SIG-M5 (cell line): ENCODE data around the gene SMAD9.
"Not testable (repeated sequence)": the region's sequence is repeated elsewhere in the genome, so short reads cannot be mapped to it uniquely, and the experiment has no call there.

Experiments
- DNase-seq: peaks from one replicate; lab custom pipeline; 2025; lab: John Stamatoyannopoulos, UW

The SMAD9 gene

DNA sequence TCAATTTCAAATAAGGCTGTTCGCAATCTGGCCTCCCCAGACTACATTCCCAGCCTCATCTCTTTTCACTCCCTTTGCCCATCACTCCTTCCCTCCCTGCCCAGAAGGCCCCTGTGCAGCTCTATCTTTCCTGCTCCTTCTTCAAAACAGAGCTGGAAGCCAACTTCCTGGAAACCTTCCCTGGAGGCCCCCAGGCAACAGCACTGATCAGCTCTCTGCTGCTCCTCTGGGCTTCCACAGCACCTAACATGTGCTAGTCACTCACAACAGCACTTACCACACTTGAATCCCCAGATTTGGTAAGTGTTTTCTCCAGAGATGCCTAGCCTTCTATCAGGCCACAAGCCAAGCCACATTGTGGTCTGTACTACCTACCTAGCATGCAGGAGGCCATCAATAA, 9.5 kb downstream of the SMAD9 start:
- no peak for DNase-seq

DNA sequence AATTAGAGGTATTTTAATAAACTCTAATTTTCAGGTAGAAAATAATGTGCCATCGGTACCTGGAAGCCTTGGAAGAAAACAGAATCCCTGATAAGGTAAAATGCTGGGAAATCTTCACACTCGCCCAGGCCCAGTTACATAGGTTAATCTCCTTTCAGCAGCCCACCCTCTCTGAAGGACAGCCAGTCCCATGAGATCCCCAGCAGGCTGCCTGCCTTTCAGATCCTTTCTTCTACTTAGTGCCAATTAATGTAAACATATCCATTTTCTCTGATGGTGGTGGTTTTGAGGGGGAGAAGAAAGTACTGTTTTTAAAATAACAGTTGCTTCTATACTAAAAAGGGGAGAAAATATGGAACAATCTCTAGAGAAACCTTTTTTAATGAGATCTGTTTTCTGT, 12.2 kb downstream of the SMAD9 start:
- no peak for DNase-seq

DNA sequence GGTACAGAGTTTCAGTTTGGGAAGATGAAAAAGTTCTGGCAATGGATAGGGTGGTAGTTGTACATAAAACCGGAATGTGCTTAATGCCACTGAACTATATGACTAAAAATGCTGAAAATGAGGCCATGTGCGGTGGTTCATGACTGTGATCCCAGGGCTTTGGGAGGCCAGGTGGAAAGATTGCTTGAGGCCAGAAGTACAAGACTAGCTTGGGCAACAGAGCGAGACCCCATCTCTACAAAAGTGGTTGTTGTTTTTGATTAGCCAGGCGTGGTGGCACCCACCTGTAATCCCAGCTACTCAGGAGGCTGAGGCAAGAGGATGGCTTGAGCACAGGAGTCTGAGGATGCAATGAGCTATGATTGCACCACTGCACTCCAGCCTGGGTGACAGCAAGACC, 12.8 kb downstream of the SMAD9 start:
- no peak for DNase-seq

DNA sequence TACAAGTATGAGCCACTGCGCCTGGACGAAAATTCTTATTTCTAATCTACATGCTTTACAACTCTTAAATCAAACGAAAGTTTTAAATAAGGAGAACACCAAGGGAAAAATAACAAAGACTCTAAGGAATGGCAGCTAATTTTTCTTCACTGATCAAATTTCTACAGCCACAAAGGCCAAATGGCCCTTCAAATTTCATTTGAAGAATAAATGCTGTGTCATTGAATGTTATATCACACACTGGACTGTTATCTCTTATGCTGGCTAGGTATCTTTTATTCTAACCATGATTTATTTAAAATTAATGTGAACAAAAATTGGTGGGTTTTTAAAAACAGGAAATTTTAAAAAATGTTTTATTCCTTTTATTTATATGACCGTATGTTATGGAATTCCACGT, 14.1 kb downstream of the SMAD9 start:
- no peak for DNase-seq

DNA sequence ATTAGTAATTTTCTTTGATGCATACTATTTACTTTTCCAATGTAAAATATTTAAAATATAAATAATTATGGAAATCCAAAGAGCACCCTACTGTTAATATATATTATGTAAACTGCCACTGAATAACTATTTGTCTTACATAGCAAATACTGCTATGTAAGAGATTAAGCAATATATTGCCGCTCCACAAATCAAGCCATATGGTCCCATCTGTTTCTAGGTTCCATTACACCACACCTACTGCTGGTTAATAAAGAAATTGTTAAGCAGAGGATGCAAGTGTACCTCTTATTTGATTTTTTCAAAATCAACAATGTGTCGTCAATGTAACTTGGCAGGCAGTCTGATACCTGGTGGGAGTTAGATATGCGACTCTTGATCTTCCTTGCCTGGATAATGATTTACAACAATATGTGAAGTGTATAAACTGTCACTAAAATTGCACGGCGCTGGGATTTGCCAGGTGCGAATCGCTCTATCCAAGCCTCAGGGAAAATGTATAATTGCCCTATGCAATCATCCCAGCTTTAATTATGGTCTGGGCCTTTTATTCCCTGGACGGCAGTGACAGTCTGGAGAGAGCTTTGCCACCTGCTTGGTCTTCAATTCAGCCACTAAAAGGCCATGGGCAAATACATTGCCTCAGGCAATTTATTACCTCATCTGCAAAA, 16.0 kb downstream of the SMAD9 start:
- DNase-seq = no peak

DNA sequence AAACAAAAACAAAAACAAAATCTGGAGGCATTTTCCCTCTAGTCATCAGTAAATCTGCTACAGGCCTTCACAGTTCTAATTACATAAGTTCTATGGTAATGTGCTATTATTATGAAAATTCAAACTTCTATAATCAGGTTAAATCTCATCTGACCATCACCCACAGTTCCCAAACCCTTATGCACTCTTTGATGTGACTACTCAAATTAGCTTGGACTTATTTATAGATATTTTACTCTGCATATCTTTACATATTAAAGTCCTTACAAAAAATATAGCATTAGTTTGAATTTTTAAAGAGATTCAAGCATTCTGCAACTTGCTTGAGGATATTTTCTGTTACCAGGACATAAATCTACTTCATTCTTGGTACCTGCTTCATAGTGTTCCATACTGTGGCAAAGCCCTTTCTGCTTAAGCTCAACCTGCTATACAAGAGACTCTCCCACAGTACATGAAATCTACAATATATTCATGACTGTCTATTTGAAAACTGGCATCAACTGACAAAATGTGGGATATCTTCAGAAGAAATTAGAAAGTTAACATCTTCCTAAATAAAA, 22.9 kb downstream of the SMAD9 start:
- DNase-seq = no peak

DNA sequence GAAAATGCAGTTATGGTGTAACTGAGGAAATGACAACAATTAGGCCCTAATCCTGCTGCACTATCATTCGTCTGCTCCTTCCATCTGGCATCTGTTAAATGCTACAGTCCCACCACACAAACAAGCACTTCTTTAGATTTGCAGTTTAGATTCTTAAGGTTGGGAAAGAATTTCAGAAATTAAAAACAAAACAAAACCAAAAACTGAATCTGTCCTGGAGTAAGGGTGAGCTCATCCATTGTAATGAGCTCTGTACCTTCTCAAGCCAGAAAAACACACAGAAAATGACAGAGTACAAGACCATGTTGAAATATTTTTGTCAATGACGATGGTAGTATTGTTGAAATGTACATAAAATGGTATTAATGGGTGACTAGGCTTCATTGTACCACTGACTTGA, 28.3 kb downstream of the SMAD9 start:
- DNase-seq = no peak

DNA sequence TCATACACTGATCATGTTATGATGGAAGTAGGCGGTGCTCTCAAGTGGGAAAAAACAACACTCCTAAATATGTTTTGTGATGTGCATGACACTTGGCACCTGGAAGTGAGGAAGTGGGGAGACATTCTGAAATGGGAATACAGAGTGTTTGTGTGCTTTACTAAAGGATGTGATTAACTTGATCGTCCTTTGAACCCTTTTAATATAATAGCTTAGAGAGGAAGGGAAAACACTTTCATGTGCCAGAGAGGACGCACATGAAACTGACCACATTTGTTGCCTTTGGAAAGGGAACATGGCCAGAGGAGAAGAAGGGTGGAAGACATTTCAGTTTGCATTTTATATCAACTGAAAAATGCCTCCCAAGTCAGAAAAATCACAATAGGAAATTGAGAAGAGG, 31.4 kb downstream of the SMAD9 start:
- DNase-seq = no peak

DNA sequence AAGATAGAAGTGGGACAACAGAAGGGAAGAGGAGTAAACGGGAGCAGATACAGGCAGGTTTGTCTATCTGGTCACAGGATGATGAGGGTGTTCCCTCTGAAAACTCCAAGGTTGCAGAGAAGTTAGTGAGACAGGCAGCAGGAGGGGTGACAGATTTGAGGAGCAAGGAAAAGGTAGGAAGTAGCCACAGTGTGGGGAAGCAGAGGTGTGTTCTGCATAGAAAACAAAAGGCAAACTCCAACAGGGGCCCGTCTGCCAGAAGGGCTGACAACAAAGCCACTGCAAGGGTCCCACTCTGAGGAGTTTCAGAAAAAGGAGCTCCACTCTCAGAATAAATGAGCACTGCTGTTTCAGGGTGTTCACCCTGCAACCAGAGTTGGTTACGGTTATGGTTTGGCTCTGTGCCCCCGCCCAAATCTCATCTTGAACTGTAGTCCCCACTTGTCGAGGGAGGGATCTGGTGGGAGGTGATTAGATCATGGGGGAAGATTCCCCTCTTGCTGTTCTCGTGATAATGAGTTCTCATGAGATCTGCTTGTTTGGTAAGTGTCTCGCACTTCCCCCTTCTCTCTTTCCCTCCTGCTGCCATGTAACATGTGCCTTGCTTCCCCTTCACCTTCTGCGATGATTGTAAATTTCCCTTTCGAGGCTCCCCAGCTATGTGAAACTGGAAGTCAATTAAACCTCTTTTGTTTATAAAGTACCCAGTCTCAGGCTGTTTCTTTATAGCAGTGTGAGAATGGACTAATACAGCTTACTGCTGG, 32.1 kb downstream of the SMAD9 start:
- DNase-seq = no peak

DNA sequence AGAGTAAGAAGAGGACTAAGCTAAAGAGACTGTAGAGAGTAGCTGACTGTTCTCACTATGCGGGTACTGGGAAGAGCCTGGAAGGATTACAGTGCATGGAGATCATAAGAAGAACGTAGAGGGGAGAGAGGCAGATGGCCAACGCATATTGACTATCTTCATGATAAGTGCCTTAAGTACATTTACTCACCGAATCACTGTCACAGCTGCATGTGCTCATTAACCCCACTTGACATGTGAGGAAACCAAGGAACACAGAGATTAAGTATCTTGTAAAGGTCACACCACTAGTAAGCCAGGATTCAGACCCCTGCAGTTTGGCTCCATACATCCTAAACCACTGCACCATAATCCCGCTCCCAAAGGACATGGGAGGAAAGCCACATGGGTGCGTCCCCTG, 34.1 kb downstream of the SMAD9 start:
- DNase-seq = no peak

DNA sequence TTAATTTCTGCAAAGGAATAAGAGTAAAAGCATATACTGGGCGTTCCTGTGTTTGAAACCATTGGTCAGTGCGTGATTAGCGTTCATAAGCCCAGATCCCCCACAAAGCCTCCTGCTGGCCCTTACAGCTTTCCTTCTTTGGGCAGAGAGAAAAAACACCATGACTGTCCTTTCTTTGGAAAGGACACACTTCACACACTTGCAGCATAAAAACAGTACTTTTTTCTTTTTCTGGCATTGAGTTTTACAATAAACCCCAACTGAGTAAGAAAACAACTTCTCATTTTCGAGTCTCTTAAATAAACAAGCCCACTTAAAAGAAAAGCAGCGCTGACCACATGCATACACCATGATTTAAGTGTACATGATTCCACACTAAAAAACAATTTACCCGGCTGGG, 35.8 kb downstream of the SMAD9 start:
- no peak for DNase-seq

DNA sequence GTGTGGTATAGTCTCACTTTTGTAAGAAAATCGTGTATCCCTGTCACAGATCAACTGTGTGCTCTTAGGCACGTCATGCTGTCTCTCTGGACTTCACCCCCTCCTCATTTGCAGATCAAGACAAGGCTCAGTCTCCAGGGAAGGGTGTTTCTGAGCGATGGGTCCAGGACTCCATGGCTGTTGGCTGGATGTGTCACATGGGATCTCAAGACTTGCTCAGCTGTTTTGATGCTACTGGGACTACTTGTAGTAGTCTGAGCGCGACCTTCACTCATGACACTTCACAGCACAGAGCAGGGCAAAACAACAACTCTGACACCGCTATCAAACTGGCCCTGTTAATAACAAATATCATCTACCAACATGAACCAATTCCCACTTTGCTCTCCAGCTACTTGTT, 36.2 kb downstream of the SMAD9 start:
- DNase-seq = no peak

DNA sequence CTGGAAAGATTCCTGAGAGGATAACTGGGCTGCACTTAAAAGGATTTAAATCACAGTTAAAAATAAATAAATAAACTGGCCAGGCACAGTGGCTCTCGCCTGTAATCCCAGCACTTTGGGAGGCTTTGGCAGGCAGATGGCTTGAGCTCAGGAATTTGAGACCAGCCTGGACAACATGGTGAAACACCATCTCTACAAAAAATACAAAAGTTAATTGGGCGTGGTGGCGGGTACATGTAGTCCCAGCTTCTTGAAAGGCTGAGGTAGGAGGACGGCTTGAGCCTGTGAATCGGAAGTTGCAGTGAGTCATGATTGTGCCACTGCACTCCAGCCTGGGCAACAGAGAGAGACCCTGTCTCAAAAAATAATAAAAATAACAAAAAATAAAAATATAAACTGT, 36.6 kb downstream of the SMAD9 start:
- DNase-seq = not testable (repeated sequence)

DNA sequence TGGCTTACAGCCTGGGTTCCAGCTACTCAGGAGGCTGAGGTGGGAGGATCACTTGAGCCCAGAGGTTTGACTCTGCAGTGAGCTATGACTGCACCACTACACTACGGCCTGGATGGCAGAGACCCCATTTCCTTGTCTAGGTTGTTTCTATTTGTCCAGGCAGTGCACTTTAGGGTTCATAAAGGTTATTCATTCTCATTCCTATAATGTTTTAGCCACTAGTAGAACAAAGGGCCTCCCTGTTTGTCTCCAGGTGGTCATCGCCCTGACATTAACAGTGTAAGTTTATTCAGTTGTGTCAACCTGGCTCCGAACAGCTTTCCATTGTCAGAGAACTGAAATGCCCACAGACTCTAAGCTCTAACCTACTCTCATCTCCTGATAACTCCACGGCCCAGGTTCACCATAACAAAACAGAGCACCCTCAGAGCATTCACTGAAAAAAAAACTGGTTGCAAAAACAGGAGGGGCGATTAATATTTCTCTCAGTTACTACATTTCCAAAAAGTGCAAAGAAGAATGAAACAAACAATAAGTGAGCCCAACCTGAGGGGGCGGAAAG, 37.1 kb downstream of the SMAD9 start:
- no peak for DNase-seq

DNA sequence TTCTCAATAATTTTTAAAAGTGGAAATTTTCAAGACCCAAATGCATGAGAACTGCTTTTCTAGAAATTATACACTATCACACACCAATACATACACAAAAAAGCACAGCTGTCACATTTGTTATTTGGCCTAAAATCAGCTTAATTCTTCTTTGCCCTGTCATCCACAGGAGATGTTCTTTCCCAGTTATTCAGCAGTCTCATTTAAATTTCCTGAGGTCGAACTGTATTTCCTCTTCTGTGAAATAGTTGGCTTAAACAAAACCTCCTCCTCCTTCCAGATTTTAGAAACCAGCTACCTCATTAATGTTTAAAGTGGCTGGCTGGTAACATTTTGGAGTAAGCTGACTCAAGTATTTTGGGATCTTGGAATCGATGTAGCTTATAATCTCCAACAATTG, 39.1 kb downstream of the SMAD9 start:
- no peak for DNase-seq

DNA sequence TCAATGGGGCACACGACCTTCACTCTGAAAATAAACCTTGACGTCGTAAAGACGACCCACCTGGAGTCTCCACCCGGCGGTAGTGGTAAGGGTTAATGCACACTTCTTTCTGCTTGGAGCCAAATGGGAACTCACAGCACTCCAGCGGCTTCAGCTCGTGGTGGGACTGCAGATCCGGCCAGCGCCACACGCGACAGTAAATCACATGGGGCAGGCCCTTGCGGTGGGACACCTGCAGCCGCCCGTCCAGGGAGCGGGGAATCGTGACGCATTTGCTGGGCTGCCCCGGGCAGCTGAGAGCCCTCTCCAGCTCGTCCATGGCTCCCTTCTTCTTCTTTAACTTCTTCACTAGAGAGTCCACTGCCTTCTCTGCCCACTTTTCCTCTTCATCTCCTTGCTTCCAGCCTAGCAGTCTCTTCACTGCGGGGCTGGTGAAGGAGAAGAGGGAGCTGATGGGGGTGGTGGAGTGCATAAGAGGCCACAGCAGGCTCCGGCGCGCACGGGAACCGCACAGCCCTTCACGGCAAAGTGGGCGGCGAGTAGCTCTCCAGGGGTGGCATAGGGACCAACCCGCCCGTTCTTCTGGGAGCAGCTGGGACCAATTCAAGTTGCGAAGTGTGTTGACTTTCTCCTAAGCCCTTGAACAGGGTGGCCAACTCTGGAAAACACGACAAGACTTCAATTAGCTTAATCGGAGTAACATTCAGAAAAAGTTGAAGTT, 40.7 kb downstream of the SMAD9 start:
- no peak for DNase-seq

DNA sequence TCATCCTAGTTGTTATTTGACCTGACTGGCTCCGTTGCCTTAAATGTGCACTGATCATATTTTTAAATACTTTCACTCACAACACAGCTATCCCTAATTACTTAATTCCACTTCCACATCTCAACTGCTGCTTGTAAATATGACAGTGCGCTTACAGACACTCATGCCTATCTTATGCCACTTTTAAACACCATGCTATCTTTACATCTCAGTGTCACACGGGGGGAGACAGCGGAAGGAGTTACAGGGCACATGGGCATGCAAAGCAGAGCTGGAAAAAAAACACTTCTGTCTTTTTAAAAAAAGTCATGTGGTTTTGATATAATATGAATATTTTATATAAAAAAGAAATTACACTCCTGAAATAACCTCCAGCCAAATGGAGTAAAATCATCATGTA, 44.1 kb downstream of the SMAD9 start:
- DNase-seq = no peak

DNA sequence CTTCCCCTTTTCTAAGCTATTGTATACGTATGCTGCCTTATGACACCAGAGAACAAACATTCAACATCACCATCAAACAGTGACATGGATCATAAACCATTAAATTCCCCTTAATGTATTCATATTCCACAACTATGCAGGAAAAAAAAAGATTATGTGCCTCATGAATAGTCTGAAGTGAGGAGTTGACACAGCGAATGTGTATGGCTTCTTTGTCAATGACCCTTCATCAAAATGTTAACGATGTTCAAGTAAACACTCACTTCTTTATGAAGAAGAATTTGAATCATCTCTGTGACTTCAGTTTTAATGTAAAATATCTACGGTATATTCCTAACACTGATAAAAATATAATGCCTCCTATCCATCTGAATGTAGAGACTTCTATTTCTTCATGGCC, 44.6 kb downstream of the SMAD9 start:
- no peak for DNase-seq

DNA sequence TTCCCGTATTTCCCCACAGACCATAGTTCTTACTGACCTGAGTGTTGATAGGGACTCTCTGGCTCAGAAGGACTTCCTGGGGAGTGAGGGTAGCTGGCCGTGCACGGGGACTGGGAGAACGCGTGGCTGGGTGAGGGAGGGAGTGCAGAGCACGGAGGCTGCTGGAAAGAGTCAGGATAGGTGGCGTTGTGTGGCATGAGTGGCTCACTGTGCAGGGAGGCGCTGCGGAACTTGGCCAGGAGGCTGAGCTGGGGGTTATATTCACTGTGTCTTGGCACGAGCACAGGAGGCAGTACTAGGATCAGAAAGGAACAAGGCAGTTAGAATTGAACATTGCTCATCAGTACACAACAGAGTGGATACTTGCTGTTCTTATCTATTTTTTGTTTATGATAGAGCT, 47.4 kb downstream of the SMAD9 start:
- no peak for DNase-seq

DNA sequence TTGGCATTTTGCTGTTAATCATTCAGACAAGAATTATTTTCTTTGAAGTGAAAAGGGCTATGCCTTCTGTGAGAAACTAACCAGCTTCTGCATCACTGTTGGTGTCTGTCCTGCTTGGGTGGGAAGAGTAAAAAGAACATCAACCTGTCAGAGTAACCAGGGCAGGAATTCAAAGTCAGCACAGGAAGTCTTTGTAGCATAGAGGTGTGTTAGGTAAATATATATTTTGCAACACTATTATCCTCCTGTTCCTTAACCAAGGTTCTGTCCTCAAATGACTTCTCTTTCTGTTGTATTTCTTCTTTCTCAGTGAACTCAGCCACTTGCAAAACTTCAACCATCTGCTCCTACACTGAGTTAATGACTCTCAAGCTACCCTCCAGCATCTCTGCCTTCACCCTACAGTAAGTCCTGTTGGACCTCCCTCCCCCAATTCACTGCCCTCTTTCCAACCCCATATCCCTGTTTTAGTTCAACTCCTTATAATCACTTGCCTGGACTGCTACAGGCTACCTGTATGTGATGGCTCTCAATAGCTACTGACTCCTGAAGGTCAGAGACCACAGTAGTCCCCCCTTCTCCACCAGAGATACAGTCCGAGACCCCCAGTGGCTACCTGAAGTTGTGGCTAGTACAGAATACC, 49.9 kb downstream of the SMAD9 start:
- DNase-seq = no peak

DNA sequence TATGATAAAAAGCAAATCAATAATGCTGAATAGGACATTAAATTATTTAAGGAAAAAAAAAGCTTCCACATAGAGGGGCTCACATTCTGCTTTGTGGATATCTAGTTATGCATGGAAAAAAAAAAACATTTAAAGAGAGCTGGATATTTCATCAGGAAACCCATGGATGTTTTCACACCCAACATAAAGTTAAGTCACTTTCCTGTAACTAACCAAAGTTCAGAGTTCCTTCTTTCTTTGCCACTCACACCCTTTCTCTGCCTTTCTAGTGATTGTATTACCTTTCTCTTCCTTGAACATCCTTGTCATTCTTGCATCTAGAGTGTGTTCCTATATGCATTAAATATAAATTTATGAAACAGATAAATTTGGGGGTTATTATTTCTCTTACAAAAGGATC, 53.8 kb downstream of the SMAD9 start:
- DNase-seq = no peak

DNA sequence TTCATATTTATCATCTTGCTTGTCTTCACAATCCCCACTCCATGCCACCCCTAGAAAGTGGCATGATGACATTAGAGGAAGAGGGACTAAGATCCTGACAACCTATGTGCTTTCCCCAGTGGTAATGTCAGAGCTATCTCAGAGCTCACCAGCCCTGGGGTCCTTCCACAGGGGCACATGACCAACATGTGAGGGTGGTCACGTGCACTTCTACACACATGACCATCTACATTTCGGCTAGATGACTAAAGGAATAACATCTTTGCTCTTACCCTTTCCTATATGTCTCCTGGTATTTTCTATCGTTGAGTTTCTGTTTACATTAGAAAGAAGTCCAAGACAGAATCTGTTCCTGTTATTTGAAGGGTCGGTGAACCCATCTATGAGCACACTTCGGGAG, 54.8 kb downstream of the SMAD9 start:
- DNase-seq = no peak
